Measurements from ENCODE around the gene ZNF534.
"Not testable (repeated sequence)": the region's sequence is repeated elsewhere in the genome, so short reads cannot be mapped to it uniquely, and the experiment has no call there.

Gene ZNF534

GRCh38 chr19:52428937-52429336 is at the start of gene ZNF534:
ZNF534 (plus strand) TSS chr19:52429148; CDS start chr19:52431475, 2,327 bp downstream.
- DNase-seq (ENCODE audit: low read depth in 2 of 2), result no peak

GRCh38 chr19:52391135-52391534 is 37.8 kb upstream of the ZNF534 start:
- DNase-seq (ENCODE audit: low read depth in 2 of 2), result no peak

GRCh38 chr19:52397310-52398080 is 31.5 kb upstream of the ZNF534 start, which contains the start of gene ZNF528:
ZNF528 (plus strand) TSS chr19:52397849; CDS start chr19:52402014, 4,165 bp downstream.
- peak; percentile 89 to 90 for DNase-seq (ENCODE audit: low read depth in 2 of 2)

- DNase-seq (ENCODE audit: low read depth in 2 of 2), result peak in 1 of 2 experiments; percentile 0
These were observed 30.9 kb upstream of the ZNF534 start for GRCh38 chr19:52398081-52398441.

- no peak for DNase-seq (ENCODE audit: low read depth in 2 of 2)
These were observed 18.7 kb upstream of the ZNF534 start for GRCh38 chr19:52410276-52410675.

GRCh38 chr19:52415711-52416110 is 13.2 kb upstream of the ZNF534 start:
- no peak for DNase-seq (ENCODE audit: low read depth in 2 of 2)

GRCh38 chr19:52442179-52442578 is 13.2 kb downstream of the ZNF534 start:
- DNase-seq (ENCODE audit: low read depth in 2 of 2), result no peak

GRCh38 chr19:52444506-52444905 is 15.6 kb downstream of the ZNF534 start:
- no peak for DNase-seq (ENCODE audit: low read depth in 2 of 2)

GRCh38 chr19:52451241-52451640 is 22.3 kb downstream of the ZNF534 start:
- DNase-seq (ENCODE audit: low read depth in 2 of 2), result no peak

- DNase-seq (ENCODE audit: low read depth in 2 of 2), result peak; percentile 48 to 51
These were observed 24.6 kb downstream of the ZNF534 start, which contains the start of gene ZNF578 for GRCh38 chr19:52453324-52454094. ZNF578 (plus strand) TSS chr19:52453553; CDS start chr19:52501846, 48,293 bp downstream.

- DNase-seq (ENCODE audit: low read depth in 2 of 2), result no peak
These were observed 36.0 kb downstream of the ZNF534 start for GRCh38 chr19:52464798-52465470.

GRCh38 chr19:52473655-52474350 is 44.9 kb downstream of the ZNF534 start:
- DNase-seq (ENCODE audit: low read depth in 2 of 2), result no peak

- DNase-seq (ENCODE audit: low read depth in 2 of 2), result no peak
These were observed 45.6 kb downstream of the ZNF534 start for GRCh38 chr19:52474351-52475127.

- not testable (repeated sequence) for DNase-seq (ENCODE audit: low read depth in 2 of 2)
These were observed 55.3 kb downstream of the ZNF534 start for GRCh38 chr19:52484111-52484743.

GRCh38 chr19:52485064-52485463 is 56.1 kb downstream of the ZNF534 start:
- DNase-seq (ENCODE audit: low read depth in 2 of 2), result not testable (repeated sequence)

- not testable (repeated sequence) for DNase-seq (ENCODE audit: low read depth in 2 of 2)
These were observed 56.8 kb downstream of the ZNF534 start for GRCh38 chr19:52485561-52486240.

- no peak for DNase-seq (ENCODE audit: low read depth in 2 of 2)
These were observed 63.4 kb downstream of the ZNF534 start for GRCh38 chr19:52492201-52492993.

- no peak for DNase-seq (ENCODE audit: low read depth in 2 of 2)
These were observed 64.1 kb downstream of the ZNF534 start for GRCh38 chr19:52492994-52493470.

GRCh38 chr19:52494518-52494917 is 65.6 kb downstream of the ZNF534 start:
- no peak for DNase-seq (ENCODE audit: low read depth in 2 of 2)

Data from stimulated activated CD4-positive, alpha-beta T cell treated with anti-CD3 and anti-CD28 coated beads, Interleukin-12 subunit alpha, Interleukin-12 subunit beta, amount 100 ng/mL, for 24 hours (primary cell).